Spleen (tissue), 7 donors: ENCODE results near the gene PRKCA.

ENCODE experiments used
- POLR2A ChIP-seq, 3 donors: fragments of 450-650 bp; IDR thresholded peaks; one replicate each; pipeline ENCODE4 v1.5.1; 2017; ENCODE audit warnings: antibody characterized with exemption in 3 of 3, mild to moderate bottlenecking in 1 of 3
- POLR2AphosphoS5 ChIP-seq, 3 donors: sonication (generic); formaldehyde crosslinking; IDR thresholded peaks; one replicate each; pipeline ENCODE4 v1.5.1; 2017; ENCODE audit warnings: antibody characterized with exemption in 3 of 3
- TF ChIP-seq, protein P1 (sequence below), 11 experiments: fragments of 200-600 bp in 7 of 11; fragments of 450-650 bp in 4 of 11; sonication (generic) in 4 of 11; IDR thresholded peaks in 8 of 11; conservative IDR thresholded peaks in 3 of 11; 1 replicate in 7 of 11; 2 replicates in 4 of 11; pipeline versions ENCODE4 v1.4.0 to v1.8.0; 2016 to 2021; ENCODE audit warnings: antibody characterized with exemption in 11 of 11, inconsistent platforms in 4 of 11, mild to moderate bottlenecking in 1 of 11
- donor health status: DM: no; HTN: no; CAD: no; lungs with moderate emphysema.
- donor health status: DM: no; HTN: no; CAD: no.
- donor health status: DM: no; HTN: no; CAD: no.

DNA sequence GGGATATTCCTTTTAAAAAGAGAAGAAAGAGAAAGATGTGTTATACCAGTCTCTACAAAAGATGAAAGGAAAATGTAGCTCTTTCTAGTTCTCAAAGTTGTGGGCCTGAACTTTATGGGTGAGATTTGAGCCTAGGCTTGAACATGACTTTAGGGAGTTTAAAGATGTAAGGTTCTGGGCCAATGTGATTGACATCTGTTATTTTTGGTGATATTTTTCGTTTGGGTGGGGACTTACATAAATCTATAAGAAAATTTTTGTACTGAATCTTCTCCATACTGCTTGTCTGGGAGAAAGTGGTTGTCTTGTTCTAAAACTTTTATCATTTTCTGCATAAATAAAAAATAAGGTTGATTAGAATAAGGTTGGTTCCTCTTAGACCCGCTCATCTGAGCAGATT is 4.8 kb downstream of the PRKCA start:
- TF ChIP-seq, protein P1, sequence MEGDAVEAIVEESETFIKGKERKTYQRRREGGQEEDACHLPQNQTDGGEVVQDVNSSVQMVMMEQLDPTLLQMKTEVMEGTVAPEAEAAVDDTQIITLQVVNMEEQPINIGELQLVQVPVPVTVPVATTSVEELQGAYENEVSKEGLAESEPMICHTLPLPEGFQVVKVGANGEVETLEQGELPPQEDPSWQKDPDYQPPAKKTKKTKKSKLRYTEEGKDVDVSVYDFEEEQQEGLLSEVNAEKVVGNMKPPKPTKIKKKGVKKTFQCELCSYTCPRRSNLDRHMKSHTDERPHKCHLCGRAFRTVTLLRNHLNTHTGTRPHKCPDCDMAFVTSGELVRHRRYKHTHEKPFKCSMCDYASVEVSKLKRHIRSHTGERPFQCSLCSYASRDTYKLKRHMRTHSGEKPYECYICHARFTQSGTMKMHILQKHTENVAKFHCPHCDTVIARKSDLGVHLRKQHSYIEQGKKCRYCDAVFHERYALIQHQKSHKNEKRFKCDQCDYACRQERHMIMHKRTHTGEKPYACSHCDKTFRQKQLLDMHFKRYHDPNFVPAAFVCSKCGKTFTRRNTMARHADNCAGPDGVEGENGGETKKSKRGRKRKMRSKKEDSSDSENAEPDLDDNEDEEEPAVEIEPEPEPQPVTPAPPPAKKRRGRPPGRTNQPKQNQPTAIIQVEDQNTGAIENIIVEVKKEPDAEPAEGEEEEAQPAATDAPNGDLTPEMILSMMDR (IDR thresholded peaks at IDR 0.05 in 8 of 11, conservative IDR thresholded peaks at IDR 0.05 in 3 of 11), result no peak
- TF ChIP-seq POLR2A (IDR thresholded peaks at IDR 0.05) (no peak), POLR2AphosphoS5 (IDR thresholded peaks at IDR 0.05) (no peak)
